GM18498 (cell line): ENCODE measurements around the gene ANKRD35.

Source experiments
- ATAC-seq: cut with Tn5 transposase; IDR thresholded peaks from one replicate; pipeline ENCODE4 v1.9.1; 2021; ENCODE audit warnings: mild to moderate bottlenecking, moderate library complexity; ENCODE audit not compliant: unreplicated experiment

ANKRD35 gene

GRCh38 chr1:145893306-145894055 is 7.8 kb upstream of the ANKRD35 start:
- ATAC-seq = no peak

GRCh38 chr1:145892486-145893087 is 6.9 kb upstream of the ANKRD35 start:
- ATAC-seq = no peak

GRCh38 chr1:145891587-145892485 is 6.2 kb upstream of the ANKRD35 start:
- peak; percentile 69 for ATAC-seq

- ATAC-seq = no peak
Observed at GRCh38 chr1:145891143-145891542, 5.5 kb upstream of the ANKRD35 start.

- no peak for ATAC-seq
Observed at GRCh38 chr1:145889722-145890121, 4.1 kb upstream of the ANKRD35 start.

- no peak for ATAC-seq
Observed at GRCh38 chr1:145887631-145888030, 2.0 kb upstream of the ANKRD35 start.

- no peak for ATAC-seq
Observed at GRCh38 chr1:145886816-145887215, 1.1 kb upstream of the ANKRD35 start.

- no peak for ATAC-seq
Observed at GRCh38 chr1:145886390-145886789, 724 bp upstream of the ANKRD35 start.

- ATAC-seq = no peak
Observed at GRCh38 chr1:145884675-145885074, 991 bp downstream of the ANKRD35 start.

GRCh38 chr1:145879775-145880174 is 5.9 kb downstream of the ANKRD35 start:
- ATAC-seq = no peak

- ATAC-seq = no peak
Observed at GRCh38 chr1:145878724-145879123, 6.9 kb downstream of the ANKRD35 start.

GRCh38 chr1:145877923-145878486 is 7.7 kb downstream of the ANKRD35 start:
- ATAC-seq = no peak

GRCh38 chr1:145874646-145875045 is 11.0 kb downstream of the ANKRD35 start:
- ATAC-seq = no peak

- ATAC-seq = no peak
Observed at GRCh38 chr1:145871994-145872924, 13.4 kb downstream of the ANKRD35 start.

GRCh38 chr1:145868232-145868631 is 17.4 kb downstream of the ANKRD35 start:
- no peak for ATAC-seq

GRCh38 chr1:145863282-145864018 is 22.2 kb downstream of the ANKRD35 start:
- ATAC-seq = no peak

GRCh38 chr1:145859491-145860023 is 26.1 kb downstream of the ANKRD35 start:
- peak; percentile 76 for ATAC-seq

GRCh38 chr1:145858901-145859490 is 26.7 kb downstream of the ANKRD35 start, which contains the start of gene PIAS3:
Gene PIAS3, minus strand, starts transcription at chr1:145859081. Its CDS starts 91 bp downstream, at chr1:145858990.
- ATAC-seq = peak; percentile 86
